Esophagus squamous epithelium (tissue), 4 donors: ENCODE results near the gene FRS3.

Experiments used
- POLR2A ChIP-seq, 4 donors: fragments of 450-650 bp; IDR thresholded peaks; one replicate each; pipeline ENCODE4 v1.6.1; 2017; ENCODE audit warnings: antibody characterized with exemption in 4 of 4, mild to moderate bottlenecking in 4 of 4, moderate library complexity in 3 of 4
- TF ChIP-seq, protein P1 (sequence below), 6 experiments: fragments of 450-650 bp in 4 of 6; fragments of 200-600 bp in 2 of 6; sonication (generic) in 2 of 6; IDR thresholded peaks; one replicate each; pipeline ENCODE4 v1.5.1; 2016 to 2019; ENCODE audit warnings: antibody characterized with exemption in 6 of 6, mild to moderate bottlenecking in 4 of 6, moderate library complexity in 4 of 6

DNA sequence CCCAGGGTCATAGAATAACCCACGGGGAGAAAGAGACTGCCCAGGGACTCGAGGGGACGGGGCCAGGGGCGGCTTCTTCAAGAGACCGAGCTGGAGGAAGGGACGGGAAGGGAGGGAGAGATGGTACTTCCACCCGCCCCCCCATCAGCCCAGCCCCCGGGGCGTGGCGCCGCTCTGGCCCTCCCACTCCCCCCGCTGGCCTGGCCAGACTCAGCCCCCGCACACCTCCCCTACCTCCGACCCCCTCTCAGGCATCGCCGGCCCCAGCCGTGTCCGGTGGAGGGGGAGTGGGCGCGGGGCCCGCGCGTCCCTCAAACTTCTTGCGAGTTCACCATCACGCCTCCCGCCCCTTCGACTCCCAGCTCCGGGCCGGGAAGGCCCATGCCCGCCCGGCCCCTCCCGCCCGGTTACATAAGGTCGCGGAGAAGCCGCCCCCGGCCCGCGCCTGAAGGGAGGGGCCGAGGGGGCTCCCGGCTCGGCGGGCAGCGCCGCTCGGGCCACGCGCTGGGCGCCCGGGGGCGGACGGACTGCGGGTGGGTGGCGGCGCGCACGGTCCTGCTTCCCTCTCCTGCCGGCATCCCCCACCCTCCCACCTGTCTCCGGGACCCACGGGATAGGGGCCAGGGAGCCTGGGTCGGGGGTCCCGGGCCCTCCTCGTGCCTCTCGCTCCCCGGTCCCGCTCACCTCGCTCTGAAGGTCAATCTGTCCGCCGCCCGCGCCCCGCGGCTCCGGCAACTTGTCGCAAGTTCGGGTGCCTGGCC lies 44.9 kb downstream of the FRS3 start:
- TF ChIP-seq, protein P1, sequence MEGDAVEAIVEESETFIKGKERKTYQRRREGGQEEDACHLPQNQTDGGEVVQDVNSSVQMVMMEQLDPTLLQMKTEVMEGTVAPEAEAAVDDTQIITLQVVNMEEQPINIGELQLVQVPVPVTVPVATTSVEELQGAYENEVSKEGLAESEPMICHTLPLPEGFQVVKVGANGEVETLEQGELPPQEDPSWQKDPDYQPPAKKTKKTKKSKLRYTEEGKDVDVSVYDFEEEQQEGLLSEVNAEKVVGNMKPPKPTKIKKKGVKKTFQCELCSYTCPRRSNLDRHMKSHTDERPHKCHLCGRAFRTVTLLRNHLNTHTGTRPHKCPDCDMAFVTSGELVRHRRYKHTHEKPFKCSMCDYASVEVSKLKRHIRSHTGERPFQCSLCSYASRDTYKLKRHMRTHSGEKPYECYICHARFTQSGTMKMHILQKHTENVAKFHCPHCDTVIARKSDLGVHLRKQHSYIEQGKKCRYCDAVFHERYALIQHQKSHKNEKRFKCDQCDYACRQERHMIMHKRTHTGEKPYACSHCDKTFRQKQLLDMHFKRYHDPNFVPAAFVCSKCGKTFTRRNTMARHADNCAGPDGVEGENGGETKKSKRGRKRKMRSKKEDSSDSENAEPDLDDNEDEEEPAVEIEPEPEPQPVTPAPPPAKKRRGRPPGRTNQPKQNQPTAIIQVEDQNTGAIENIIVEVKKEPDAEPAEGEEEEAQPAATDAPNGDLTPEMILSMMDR (IDR thresholded peaks at IDR 0.05), result no peak
- no peak for TF ChIP-seq POLR2A (IDR thresholded peaks at IDR 0.05)
